Adrenal gland (tissue), 5 donors: ENCODE data around the gene STOML1.

Experiments used
- CTCF ChIP-seq, 6 experiments: fragments of 450-650 bp in 4 of 6; fragments of 200-600 bp in 2 of 6; sonication (generic) in 1 of 6; IDR thresholded peaks; 1 replicate in 5 of 6; 2 replicates in 1 of 6; pipeline versions ENCODE4 v1.5.1 to v1.8.0; 2016 to 2021; ENCODE audit warnings: antibody characterized with exemption in 6 of 6, mild to moderate bottlenecking in 2 of 6, moderate library complexity in 1 of 6
- POLR2A ChIP-seq, 2 donors: fragments of 450-650 bp; IDR thresholded peaks; one replicate each; pipeline ENCODE4 v1.6.1; 2017; ENCODE audit warnings: antibody characterized with exemption in 2 of 2, mild to moderate bottlenecking in 2 of 2, moderate library complexity in 1 of 2
- donor health status: DM: no; HTN: no; CAD: no.

- no peak for TF ChIP-seq POLR2A (IDR thresholded peaks at IDR 0.05)
- no peak for TF ChIP-seq CTCF (IDR thresholded peaks at IDR 0.05)
Measured at GRCh38 chr15:73947651-73948050, 44.4 kb downstream of the STOML1 start.
